Esophagus muscularis mucosa (tissue), 4 donors: ENCODE measurements around the gene MTHFD2L. TPM values are rescaled to one million over a fixed set of nuclear protein-coding genes. Genes with fewer than 3 reads are reported as not detected.

Experiments
- DNase-seq: peaks from one replicate; pipeline ENCODE4 v3.0.0-alpha.2; 2017; ENCODE audit errors: extremely low spot score
- H3K27ac ChIP-seq, 4 donors: fragments of 200-600 bp; sonication (generic); replicated peaks in 1 of 4; 1 replicate in 3 of 4; 2 replicates in 1 of 4; pipeline ENCODE4 v1.5.1; 2016 to 2019; ENCODE audit warnings: mild to moderate bottlenecking in 1 of 4
- H3K27me3 ChIP-seq, 4 donors: fragments of 200-600 bp; sonication (generic); one replicate each; pipeline versions ENCODE4 v1.5.1 to v1.6.0; 2016 to 2019
- H3K36me3 ChIP-seq, 4 donors: fragments of 200-600 bp; sonication (generic); one replicate each; pipeline ENCODE4 v1.5.1; 2016 to 2019
- H3K4me1 ChIP-seq, 4 donors: fragments of 200-600 bp; sonication (generic); one replicate each; pipeline ENCODE4 v1.5.1; 2016 to 2019
- H3K4me3 ChIP-seq, 4 donors: fragments of 200-600 bp; sonication (generic); 1 replicate in 2 of 4; 2 replicates in 2 of 4; pipeline ENCODE4 v1.5.1; 2016 to 2019; ENCODE audit warnings: mild to moderate bottlenecking in 4 of 4, moderate library complexity in 1 of 4
- H3K9me3 ChIP-seq, 4 donors: fragments of 200-600 bp; sonication (generic); 1 replicate in 3 of 4; 2 replicates in 1 of 4; pipeline ENCODE4 v1.5.1; 2016 to 2019
- EP300 ChIP-seq: sonication (generic); formaldehyde crosslinking; IDR thresholded peaks from one replicate; pipeline ENCODE4 v1.6.1; 2017; ENCODE audit warnings: antibody characterized with exemption
- POLR2A ChIP-seq: fragments of 450-650 bp; IDR thresholded peaks from one replicate; pipeline ENCODE4 v1.6.1; 2017; ENCODE audit warnings: antibody characterized with exemption, moderate library complexity, mild to moderate bottlenecking, low read depth
- POLR2AphosphoS5 ChIP-seq, 2 donors: sonication (generic); formaldehyde crosslinking; IDR thresholded peaks; one replicate each; pipeline ENCODE4 v1.6.1; 2017; ENCODE audit warnings: antibody characterized with exemption in 2 of 2
- WGBS: methylation state at CpG from one replicate; pipeline ENCODE4 v1.1.5; 2018; 5-methylcytosine and 5-hydroxymethylcytosine counted together
- intact Hi-C: fragments of 100-400 bp; cut with DNase I; formaldehyde crosslinking; loops from one replicate; pipeline ENCODE4 v1.15.1; 2023
- total RNA-seq, 4 donors: library from RNA; depleted of rRNA; stranded (reverse); fragments of >200 nt; gene quantifications; one replicate each; pipeline versions ENCODE4 v1.1.0 to v1.2.1, GENCODE V29; 2016
- TF ChIP-seq, protein P1 (sequence below), 3 experiments: fragments of 200-600 bp in 2 of 3; fragments of 450-650 bp in 1 of 3; sonication (generic) in 2 of 3; IDR thresholded peaks; one replicate each; pipeline ENCODE4 v1.5.1; 2017 to 2019; ENCODE audit warnings: antibody characterized with exemption in 3 of 3, mild to moderate bottlenecking in 2 of 3, moderate library complexity in 1 of 3

The MTHFD2L gene
- total RNA-seq, 4 donors from 2014 or later = 10.2 to 23.7 (median 19.2) TPM

DNA sequence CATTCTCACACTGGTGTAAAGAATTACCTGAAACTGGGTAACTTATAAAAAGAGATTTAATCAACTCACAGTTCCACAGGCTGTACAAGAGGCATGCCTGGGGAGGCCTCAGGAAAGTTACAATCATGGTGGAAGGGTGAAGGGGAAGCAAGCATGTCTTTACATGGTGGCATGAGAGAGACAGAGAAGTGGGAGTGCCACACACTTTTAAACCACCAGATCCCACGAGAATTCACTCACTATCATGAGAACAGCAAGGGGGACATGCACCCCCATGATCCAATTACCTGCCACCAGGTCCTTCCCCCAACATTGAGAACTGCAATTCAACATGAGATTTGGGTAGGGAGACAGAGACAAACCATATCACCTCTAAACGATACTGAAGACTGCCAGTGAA, 173.3 kb downstream of the MTHFD2L start:
- intact Hi-C loops = no loop called here
- whole genome bisulfite sequencing = 79% methylated on average over 2 of the region's 2 CpGs

DNA sequence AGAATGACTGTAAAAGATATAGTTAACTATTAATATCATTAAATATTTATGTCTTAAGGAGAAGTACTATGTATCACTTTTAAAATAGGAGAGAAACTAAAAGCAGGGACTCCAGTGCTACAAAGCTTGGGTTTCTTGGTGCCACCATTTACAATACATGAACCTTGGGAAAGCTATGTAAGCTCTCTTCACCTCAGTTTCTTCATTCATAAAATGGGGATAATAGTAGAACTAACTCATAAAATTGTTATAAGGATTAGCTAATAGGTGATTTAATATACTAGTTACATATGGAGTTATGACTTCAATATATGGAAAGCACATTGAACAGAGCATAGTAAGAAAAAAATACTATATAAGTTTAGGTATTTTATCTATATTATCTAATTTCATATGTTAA, 174.0 kb downstream of the MTHFD2L start:
- H3K9me3 ChIP-seq = no peaks in the 10 kb centered on the region
- no peak overlapping the region for H3K4me3 ChIP-seq
- no peaks in the 10 kb centered on the region for H3K4me1 ChIP-seq
- no peaks in the 10 kb centered on the region for H3K36me3 ChIP-seq
- intact Hi-C loops = no loop called here
- TF ChIP-seq EP300 = no peak
- TF ChIP-seq POLR2A = no peak
- TF ChIP-seq, protein P1, sequence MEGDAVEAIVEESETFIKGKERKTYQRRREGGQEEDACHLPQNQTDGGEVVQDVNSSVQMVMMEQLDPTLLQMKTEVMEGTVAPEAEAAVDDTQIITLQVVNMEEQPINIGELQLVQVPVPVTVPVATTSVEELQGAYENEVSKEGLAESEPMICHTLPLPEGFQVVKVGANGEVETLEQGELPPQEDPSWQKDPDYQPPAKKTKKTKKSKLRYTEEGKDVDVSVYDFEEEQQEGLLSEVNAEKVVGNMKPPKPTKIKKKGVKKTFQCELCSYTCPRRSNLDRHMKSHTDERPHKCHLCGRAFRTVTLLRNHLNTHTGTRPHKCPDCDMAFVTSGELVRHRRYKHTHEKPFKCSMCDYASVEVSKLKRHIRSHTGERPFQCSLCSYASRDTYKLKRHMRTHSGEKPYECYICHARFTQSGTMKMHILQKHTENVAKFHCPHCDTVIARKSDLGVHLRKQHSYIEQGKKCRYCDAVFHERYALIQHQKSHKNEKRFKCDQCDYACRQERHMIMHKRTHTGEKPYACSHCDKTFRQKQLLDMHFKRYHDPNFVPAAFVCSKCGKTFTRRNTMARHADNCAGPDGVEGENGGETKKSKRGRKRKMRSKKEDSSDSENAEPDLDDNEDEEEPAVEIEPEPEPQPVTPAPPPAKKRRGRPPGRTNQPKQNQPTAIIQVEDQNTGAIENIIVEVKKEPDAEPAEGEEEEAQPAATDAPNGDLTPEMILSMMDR (IDR thresholded peaks at IDR 0.05) = no peak
- no peak for TF ChIP-seq POLR2AphosphoS5 (IDR thresholded peaks at IDR 0.05)
- H3K27me3 ChIP-seq = no peaks in the 10 kb centered on the region
- no peak for DNase-seq
- no peak overlapping the region for H3K27ac ChIP-seq

More for the DNA sequence above, 173.3 kb downstream of the MTHFD2L start:
- Histone ChIP-seq H3K36me3 (no peaks in the 10 kb centered on the region), H3K4me3 (no peak overlapping the region), H3K27ac (no peak overlapping the region), H3K4me1 (no peaks in the 10 kb centered on the region), H3K9me3 (no peaks in the 10 kb centered on the region), H3K27me3 (no peaks in the 10 kb centered on the region)
- DNase-seq = no peak
- TF ChIP-seq EP300 (no peak), POLR2AphosphoS5 (IDR thresholded peaks at IDR 0.05) (no peak), POLR2A (no peak)
- TF ChIP-seq, protein P1 (IDR thresholded peaks at IDR 0.05) = no peak

DNA sequence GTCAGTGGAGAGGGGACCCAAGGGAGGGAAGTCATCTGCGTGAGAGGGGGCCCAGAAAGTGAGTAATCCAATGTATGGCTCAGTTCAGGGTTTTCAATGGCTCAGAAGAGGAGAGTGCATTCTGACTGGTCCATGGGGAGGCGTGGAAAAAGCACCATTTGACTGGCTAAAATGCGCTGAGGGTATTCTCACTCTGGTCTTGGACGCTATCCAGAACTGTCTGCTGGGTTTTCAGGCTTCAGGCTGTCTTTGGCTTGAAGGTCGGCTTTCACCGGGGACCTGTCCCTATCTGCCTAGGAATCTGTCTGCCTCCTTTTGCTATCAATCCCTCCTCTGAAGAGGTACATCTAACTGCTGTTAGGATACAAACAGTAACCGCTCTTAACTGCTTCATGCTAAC, 176.7 kb downstream of the MTHFD2L start:
- intact Hi-C loops = no loop called here
- H3K4me1 ChIP-seq = no peaks in the 10 kb centered on the region
- H3K4me3 ChIP-seq = no peak overlapping the region
- H3K9me3 ChIP-seq = no peaks in the 10 kb centered on the region
- DNase-seq = no peak
- WGBS = 91% methylated on average over 6 of the region's 7 CpGs
- H3K36me3 ChIP-seq = no peaks in the 10 kb centered on the region
- H3K27me3 ChIP-seq = no peaks in the 10 kb centered on the region
- no peak overlapping the region for H3K27ac ChIP-seq
- no peak for TF ChIP-seq POLR2AphosphoS5 (IDR thresholded peaks at IDR 0.05)
- no peak for TF ChIP-seq EP300
- TF ChIP-seq POLR2A = no peak
- TF ChIP-seq, protein P1 (IDR thresholded peaks at IDR 0.05) = no peak

DNA sequence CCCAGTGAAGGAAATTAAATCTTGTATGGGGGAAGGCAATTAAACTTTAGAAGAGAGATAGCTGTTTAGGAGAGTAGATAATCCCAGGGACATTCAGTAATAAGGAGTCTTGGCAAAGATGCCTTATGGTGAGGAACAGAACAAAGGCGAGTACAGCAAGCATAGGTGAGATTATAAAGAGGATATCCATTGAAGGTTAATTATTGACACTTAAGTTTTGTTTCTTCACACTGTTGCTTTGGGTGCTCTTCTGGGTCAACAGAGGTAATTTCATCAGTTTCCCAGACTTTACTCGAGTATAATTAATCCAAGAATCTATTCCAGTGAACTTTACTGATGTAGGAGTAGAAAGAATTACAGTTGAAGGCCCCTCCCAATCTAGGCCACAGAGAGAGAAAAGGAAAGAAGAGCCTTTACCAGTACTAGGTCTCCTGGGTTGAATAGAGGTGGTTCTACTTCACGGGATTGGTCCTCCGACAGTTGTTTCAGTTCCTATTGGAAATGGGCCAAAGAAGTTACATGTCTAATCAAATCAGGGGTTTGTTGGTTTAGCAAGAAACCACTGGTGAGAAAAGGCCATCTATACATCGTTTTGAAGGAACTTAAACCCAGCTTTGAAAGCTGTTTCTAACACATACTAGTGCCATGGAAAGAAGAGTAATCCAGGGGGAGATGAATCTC, 177.6 kb downstream of the MTHFD2L start:
- Histone ChIP-seq H3K4me1 (no peaks in the 10 kb centered on the region), H3K4me3 (no peak overlapping the region), H3K9me3 (no peaks in the 10 kb centered on the region), H3K27me3 (no peaks in the 10 kb centered on the region), H3K27ac (no peak overlapping the region), H3K36me3 (no peaks in the 10 kb centered on the region)
- DNase-seq = no peak
- TF ChIP-seq EP300 (no peak), POLR2AphosphoS5 (IDR thresholded peaks at IDR 0.05) (no peak), POLR2A (no peak)
- TF ChIP-seq, protein P1 (IDR thresholded peaks at IDR 0.05) = no peak
- intact Hi-C loops = no loop called here
- WGBS = 81% methylated on average over 5 of the region's 5 CpGs
